GM19240 (cell line): Measurements from ENCODE around the gene RNF167.
"Not testable (repeated sequence)": the region's sequence is repeated elsewhere in the genome, so short reads cannot be mapped to it uniquely, and the experiment has no call there.

ENCODE experiments used
- DNase-seq: peaks from one replicate; pipeline ENCODE4 v3.0.0; 2011; ENCODE audit warnings: low spot score; ENCODE audit not compliant: insufficient read length

Gene RNF167

GRCh38 chr17:4902540-4902939, 37.5 kb upstream of the RNF167 start:
- no peak for DNase-seq

- DNase-seq = peak; percentile 33
These were observed 36.8 kb upstream of the RNF167 start, which contains the start of gene CHRNE for GRCh38 chr17:4903051-4903818. Gene CHRNE (minus strand): TSS chr17:4903098. CDS start chr17:4903063, 35 bp downstream.

- DNase-seq = not testable (repeated sequence)
These were observed 33.4 kb upstream of the RNF167 start for GRCh38 chr17:4906642-4907041.

- no peak for DNase-seq
These were observed 31.8 kb upstream of the RNF167 start for GRCh38 chr17:4908301-4908700.

DNA sequence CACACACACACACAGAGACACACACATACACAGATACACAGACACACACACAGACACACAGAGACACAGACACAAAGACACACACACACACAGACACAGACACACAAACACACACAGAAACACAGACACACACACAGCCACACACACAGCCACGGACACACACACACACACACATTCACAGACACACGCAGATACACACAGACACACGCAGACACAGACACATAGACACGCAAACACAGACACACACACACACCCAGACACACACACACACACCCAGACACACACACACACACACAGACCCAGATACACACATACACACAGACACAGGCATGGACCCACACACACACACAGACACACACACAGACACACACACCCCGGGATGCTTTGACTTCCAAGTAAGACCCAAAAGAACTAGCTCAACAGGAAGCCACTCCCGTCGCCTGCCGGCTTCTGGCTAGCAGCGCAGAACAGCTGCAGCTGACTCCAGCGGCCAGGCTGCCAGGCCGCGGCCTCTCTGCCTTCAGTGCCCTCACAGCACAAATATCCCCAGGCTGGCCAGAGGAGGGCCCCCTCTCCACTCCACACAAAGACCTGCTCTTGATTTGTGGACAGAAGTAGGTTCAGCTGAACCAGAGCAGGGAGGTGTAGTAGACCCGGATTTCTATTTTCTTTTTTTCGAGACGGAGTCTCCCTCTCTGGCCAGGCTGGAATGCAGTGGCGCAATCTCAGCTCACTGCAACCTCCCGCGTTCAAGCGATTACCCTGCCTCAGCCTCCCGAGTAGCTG, 31.2 kb upstream of the RNF167 start:
- DNase-seq = no peak

DNA sequence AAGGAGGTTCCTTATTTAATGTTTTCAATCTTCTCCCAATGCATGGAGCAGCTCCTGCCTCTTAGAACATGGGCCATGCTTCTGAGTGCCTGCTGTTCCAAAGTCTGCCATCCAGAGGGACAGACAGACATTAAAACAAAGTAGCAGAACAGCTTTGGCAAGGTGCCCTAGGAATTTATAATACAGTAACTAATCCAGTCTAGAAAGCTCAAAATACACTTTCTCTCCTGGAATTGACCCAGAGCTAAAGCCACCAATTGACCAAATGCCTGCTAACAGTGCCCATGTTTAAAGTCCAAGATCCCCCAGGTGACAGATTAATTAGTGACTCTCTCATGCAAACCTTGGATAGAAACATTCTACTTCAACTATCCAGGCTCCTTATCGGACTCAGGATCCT, 26.1 kb upstream of the RNF167 start:
- no peak for DNase-seq

DNA sequence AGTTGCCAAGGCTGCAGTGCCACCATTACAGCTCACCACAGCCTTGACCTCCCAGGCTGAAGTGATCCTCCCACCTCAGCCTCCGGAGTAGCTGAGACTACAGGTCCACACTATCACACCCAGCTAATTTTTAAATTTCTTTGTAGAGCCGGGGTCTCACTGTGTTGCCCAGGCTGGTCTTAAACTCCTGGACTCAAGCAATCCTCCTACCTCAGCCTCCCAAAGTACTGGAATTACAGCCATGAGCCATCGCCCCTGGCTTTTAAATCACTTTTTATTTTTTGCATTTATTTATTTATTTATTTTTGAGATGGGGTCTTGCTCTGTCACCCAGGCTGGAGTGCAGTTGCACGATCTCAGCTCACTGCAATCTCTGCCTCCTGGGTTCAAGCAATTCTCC, 25.5 kb upstream of the RNF167 start:
- not testable (repeated sequence) for DNase-seq

DNA sequence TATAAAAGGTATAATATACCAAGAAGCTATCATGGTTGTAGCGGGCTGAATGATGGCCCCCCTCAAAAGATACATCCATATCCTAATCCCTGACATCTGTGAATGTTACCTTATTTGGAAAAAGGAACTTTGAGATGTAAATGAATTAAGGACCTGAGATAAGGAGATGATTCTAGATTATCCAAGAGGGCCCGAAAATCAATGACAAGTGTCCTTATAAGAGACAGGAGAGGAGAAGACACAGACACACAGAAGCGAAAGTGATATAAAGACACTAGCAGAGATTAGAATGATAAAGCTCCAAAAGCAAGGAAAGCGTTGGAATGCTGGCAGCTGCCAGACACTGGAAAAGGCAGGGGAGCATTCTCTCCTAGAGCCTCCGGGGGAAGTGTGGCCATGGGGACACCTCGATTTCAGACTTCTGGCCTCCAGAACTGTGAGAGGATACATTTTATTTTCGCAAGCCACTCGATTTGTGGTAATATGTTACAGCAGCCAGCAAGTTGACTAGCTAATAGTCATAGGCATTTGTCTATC, 20.5 kb upstream of the RNF167 start:
- no peak for DNase-seq

DNA sequence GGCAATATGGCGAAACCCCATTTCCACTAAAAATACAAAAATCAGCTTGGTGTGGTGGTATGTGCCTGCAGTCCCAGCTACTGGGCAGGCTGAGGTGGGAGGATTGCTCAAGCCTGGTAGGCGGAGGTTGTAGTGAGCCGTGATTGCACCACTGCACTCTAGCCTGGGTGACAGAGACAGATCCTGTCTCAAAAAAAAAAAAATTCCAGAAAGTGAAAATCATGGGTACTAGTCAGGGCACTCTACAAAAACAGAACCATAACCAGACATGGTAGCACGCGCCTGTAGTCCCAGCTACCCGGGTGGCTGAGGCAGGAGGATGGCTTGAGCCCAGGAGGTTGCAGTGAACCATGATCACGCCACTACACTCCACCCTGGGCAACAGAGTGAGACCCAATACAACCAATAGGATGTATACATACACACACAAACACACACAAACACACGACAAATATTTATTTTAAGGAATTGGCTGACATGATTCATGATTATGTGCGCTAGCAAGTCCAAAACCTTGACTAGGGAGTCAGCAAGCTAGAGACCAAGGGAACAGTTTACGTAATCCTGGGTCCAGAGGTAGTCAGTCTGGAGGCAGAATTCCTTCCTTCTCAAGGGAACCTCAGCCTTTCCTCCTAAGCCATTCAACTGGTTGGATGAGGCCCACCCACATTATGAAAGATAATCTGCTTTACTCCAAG, 19.6 kb upstream of the RNF167 start:
- no peak for DNase-seq

DNA sequence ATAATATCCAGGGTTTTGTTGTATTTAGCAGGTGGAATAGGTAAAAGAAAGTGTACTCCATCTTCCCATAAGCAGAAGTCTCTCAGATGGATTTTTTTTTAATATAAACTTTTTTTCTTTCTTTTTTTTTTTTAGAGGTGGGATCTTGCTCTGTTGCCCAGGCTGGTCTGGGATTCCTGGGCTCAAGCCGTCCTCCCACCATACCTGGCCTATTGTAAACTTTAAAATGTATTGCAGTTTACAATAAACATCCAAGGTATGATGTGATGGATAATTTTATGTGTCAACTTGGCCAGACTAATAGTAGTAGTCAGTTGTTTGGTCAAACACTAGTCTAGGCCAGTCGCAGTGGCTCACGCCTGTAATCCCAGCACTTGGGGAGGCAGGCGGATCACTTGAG, 18.7 kb upstream of the RNF167 start:
- no peak for DNase-seq

- DNase-seq = not testable (repeated sequence)
These were observed 13.3 kb upstream of the RNF167 start for GRCh38 chr17:4926577-4927335.

GRCh38 chr17:4928881-4929280, 11.2 kb upstream of the RNF167 start:
- DNase-seq = no peak

GRCh38 chr17:4931963-4932362, 8.1 kb upstream of the RNF167 start, which contains the start of gene GP1BA:
Gene GP1BA (plus strand): TSS chr17:4932277. CDS start chr17:4932605, 328 bp downstream.
- DNase-seq = no peak

DNA sequence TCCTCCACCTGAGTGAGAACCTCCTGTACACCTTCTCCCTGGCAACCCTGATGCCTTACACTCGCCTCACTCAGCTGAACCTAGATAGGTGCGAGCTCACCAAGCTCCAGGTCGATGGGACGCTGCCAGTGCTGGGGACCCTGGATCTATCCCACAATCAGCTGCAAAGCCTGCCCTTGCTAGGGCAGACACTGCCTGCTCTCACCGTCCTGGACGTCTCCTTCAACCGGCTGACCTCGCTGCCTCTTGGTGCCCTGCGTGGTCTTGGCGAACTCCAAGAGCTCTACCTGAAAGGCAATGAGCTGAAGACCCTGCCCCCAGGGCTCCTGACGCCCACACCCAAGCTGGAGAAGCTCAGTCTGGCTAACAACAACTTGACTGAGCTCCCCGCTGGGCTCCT, 7.3 kb upstream of the RNF167 start:
- DNase-seq = no peak

GRCh38 chr17:4933646-4934045, 6.4 kb upstream of the RNF167 start:
- DNase-seq = no peak

DNA sequence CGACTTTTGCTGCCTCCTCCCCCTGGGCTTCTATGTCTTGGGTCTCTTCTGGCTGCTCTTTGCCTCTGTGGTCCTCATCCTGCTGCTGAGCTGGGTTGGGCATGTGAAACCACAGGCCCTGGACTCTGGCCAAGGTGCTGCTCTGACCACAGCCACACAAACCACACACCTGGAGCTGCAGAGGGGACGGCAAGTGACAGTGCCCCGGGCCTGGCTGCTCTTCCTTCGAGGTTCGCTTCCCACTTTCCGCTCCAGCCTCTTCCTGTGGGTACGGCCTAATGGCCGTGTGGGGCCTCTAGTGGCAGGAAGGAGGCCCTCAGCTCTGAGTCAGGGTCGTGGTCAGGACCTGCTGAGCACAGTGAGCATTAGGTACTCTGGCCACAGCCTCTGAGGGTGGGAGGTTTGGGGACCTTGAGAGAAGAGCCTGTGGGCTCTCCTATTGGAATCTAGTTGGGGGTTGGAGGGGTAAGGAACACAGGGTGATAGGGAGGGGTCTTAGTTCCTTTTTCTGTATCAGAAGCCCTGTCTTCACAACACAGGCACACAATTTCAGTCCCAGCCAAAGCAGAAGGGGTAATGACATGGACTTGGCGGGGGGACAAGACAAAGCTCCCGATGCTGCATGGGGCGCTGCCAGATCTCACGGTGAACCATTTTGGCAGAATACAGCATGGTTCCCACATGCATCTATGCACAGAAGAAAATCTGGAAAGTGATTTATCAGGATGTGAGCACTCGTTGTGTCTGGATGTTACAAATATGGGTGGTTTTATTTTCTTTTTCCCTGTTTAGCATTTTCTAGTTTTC, 5.7 kb upstream of the RNF167 start:
- no peak for DNase-seq

DNA sequence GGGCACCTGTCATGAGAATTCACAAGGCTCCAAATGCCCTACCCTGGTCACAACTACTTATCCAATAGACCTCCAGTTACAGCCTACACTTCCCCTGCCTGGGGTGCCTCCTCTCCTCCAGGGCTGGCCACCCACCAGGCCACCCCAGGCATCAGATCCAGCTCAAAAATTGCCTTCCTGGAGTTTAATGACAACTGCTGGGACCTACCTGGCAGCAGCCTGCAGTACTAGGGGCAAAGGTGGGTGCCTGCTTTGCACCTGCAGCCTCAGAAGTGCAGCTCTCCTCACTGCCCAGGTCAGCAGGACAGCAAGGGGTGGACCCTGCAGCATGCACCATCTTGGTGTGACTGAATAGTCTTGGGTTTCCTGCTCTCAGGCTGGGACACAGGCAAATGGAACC, 4.4 kb upstream of the RNF167 start:
- DNase-seq = no peak

DNA sequence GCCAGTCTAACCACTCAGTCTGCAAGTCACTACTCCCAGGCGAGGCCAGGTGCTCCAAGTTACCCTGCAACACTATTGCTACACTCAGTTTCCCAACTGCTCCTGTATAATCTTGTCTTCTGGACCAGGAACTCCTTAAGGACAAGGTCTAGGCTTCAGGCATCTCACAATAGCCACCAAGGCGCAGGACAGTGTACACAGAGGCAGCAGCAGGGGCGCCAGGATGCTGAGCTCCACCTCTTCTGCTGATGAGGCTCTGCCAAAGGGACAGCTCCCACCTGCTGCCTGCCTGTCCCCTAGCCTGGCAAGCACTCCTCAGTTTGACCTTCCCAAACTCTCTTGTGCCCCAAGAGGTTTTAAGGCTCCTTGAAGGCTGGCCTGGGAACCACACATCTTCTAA, 3.6 kb upstream of the RNF167 start:
- DNase-seq = no peak

GRCh38 chr17:4937553-4937952, 2.5 kb upstream of the RNF167 start:
- no peak for DNase-seq

- DNase-seq = no peak
These were observed 2.0 kb upstream of the RNF167 start for GRCh38 chr17:4938069-4938491.
